Trophoblast cell (in vitro differentiated cells and primary cell): Measurements from ENCODE around the gene POM121C.
"Not testable (repeated sequence)": the region's sequence is repeated elsewhere in the genome, so short reads cannot be mapped to it uniquely, and the experiment has no call there.

Experiments used
- DNase-seq, 2 donors: peaks; one replicate each; pipeline ENCODE4 v3.0.0-alpha.2; 2016
- H2AFZ ChIP-seq: 2 replicates; pipeline ENCODE4 v1.6.1; 2013; ENCODE audit warnings: low read length, moderate library complexity, mild to moderate bottlenecking; ENCODE audit not compliant: insufficient read depth, poor library complexity
- H2AK5ac ChIP-seq: 2 replicates; pipeline ENCODE4 v1.6.1; 2013; ENCODE audit warnings: mild to moderate bottlenecking, low read length
- H2BK120ac ChIP-seq: 2 replicates; pipeline ENCODE4 v1.6.1; 2013; ENCODE audit warnings: low read length, mild to moderate bottlenecking, moderate library complexity; ENCODE audit not compliant: insufficient read depth, poor library complexity
- H2BK12ac ChIP-seq: 2 replicates; pipeline ENCODE4 v1.6.1; 2013; ENCODE audit warnings: mild to moderate bottlenecking, low read length, moderate library complexity
- H2BK5ac ChIP-seq: 2 replicates; pipeline ENCODE4 v1.6.1; 2013; ENCODE audit warnings: low read length, low read depth, moderate library complexity, mild to moderate bottlenecking; ENCODE audit not compliant: poor library complexity
- H3K14ac ChIP-seq: 2 replicates; pipeline ENCODE4 v1.6.1; 2013; ENCODE audit warnings: mild to moderate bottlenecking, low read length
- H3K18ac ChIP-seq: 2 replicates; pipeline ENCODE4 v1.6.1; 2013; ENCODE audit warnings: mild to moderate bottlenecking, low read length
- H3K23ac ChIP-seq: 2 replicates; pipeline ENCODE4 v1.6.1; 2013; ENCODE audit warnings: low read length
- H3K27ac ChIP-seq: 2 replicates; pipeline ENCODE4 v1.5.1; 2013; ENCODE audit warnings: low read depth, mild to moderate bottlenecking, inconsistent platforms, low read length, moderate library complexity
- H3K27me3 ChIP-seq: 2 replicates; pipeline ENCODE4 v1.6.1; 2013; ENCODE audit warnings: inconsistent platforms, mild to moderate bottlenecking, low read length, moderate library complexity; ENCODE audit not compliant: insufficient read depth
- H3K36me3 ChIP-seq, 2 experiments: 1 replicate in 1 of 2; 2 replicates in 1 of 2; pipeline ENCODE4 v1.6.1; 2013; ENCODE audit warnings: low read length in 2 of 2, mild to moderate bottlenecking in 2 of 2, moderate library complexity in 1 of 2; ENCODE audit not compliant: insufficient read depth in 2 of 2, control insufficient read depth in 1 of 2
- H3K4ac ChIP-seq: 2 replicates; pipeline ENCODE4 v1.6.1; 2013; ENCODE audit warnings: low read depth, mild to moderate bottlenecking, low read length, moderate library complexity
- H3K4me1 ChIP-seq, 2 experiments: 1 replicate in 1 of 2; 2 replicates in 1 of 2; pipeline ENCODE4 v1.6.1; 2013; ENCODE audit warnings: low read length in 2 of 2, mild to moderate bottlenecking in 2 of 2, moderate library complexity in 1 of 2; ENCODE audit not compliant: insufficient read depth in 2 of 2, control insufficient read depth in 1 of 2
- H3K4me2 ChIP-seq: 2 replicates; pipeline ENCODE4 v1.6.1; 2013; ENCODE audit warnings: inconsistent platforms, mild to moderate bottlenecking, low read length, moderate library complexity
- H3K4me3 ChIP-seq: 2 replicates; pipeline ENCODE4 v1.5.1; 2013; ENCODE audit warnings: mild to moderate bottlenecking, low read depth, low read length, inconsistent platforms
- H3K79me1 ChIP-seq: one replicate; pipeline ENCODE4 v1.6.1; 2013; ENCODE audit warnings: low read length
- H3K79me2 ChIP-seq: 2 replicates; pipeline ENCODE4 v1.6.1; 2013; ENCODE audit warnings: low read length, mild to moderate bottlenecking; ENCODE audit not compliant: control insufficient read depth, insufficient read depth, poor library complexity
- H3K9ac ChIP-seq: 2 replicates; pipeline ENCODE4 v1.6.1; 2013; ENCODE audit warnings: mild to moderate bottlenecking, low read length
- H3K9me3 ChIP-seq: 2 replicates; pipeline ENCODE4 v1.6.1; 2013; ENCODE audit warnings: low read depth, mild to moderate bottlenecking, control low read depth, inconsistent platforms, low read length; ENCODE audit not compliant: insufficient read depth
- H4K12ac ChIP-seq: 2 replicates; pipeline ENCODE4 v1.6.1; 2013; ENCODE audit warnings: low read depth, mild to moderate bottlenecking, low read length, moderate library complexity
- H4K8ac ChIP-seq: 2 replicates; pipeline ENCODE4 v1.6.1; 2013; ENCODE audit warnings: low read depth, mild to moderate bottlenecking, low read length, moderate library complexity
- H4K91ac ChIP-seq: one replicate; pipeline ENCODE4 v1.6.1; 2013; ENCODE audit warnings: low read depth, mild to moderate bottlenecking, low read length, moderate library complexity
- WGBS: extraction: QIAGEN DNeasy Blood & Tissue Kit; methylation state at CpG from one replicate; pipeline ENCODE4 v1.1.7; 2013; ENCODE audit warnings: missing lambda C conversion rate; ENCODE audit not compliant: insufficient read length, insufficient coverage; ENCODE audit errors: extremely low coverage; 5-methylcytosine and 5-hydroxymethylcytosine counted together

POM121C gene

DNA sequence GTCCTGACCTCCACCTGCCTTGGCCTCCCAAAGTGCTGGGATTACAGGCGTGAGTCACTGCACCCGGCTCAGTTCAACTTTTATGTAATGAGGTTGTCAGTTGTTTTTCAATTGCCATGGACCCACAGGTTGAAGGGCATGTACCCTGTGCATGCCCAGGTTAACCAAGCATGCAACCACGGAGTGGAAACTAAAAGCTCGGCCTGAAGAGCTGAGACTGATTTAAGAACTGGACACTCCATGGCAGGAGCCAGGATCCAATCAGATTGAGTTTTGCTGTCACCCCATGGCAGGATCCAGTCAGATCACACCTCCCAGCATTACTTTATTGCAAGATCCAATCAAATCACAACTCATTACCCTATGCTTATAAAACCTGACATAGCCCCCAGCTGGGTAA is 22.9 kb upstream of the POM121C start:
- H2AFZ ChIP-seq, H3K4me1 ChIP-seq, H2BK120ac ChIP-seq, H3K27ac ChIP-seq, H3K23ac ChIP-seq, H3K4ac ChIP-seq, H4K12ac ChIP-seq, H3K18ac ChIP-seq, H3K79me1 ChIP-seq, H2BK12ac ChIP-seq, H3K79me2 ChIP-seq, DNase-seq, H2BK5ac ChIP-seq, H3K36me3 ChIP-seq, H3K14ac ChIP-seq, H4K91ac ChIP-seq, H3K9me3 ChIP-seq, H4K8ac ChIP-seq, H3K27me3 ChIP-seq, H3K4me3 ChIP-seq, H2AK5ac ChIP-seq, H3K9ac ChIP-seq, H3K4me2 ChIP-seq: not testable (repeated sequence)
- no CpG with 5 or more reads among the region's 4 CpGs for WGBS

DNA sequence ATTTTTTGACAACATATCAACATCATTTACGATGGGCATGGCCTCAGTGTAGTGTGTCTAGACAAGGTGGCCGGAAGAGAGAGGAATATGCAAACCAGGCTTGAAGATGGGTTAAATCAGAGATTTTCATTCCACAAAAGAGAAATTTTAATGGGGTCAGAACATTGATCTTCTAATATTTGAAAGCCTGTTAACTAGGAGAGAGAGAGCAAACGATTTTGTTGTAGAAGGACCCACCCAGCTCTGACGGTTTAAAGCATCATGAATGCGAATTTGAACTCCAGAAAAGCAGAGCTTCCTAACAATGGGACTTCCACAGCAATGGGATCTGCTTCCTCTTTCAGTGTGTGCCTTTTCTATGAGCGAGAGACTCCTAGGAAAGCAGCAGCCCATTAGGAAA is 5.9 kb upstream of the POM121C start, which contains the start of gene SPDYE5:
Gene SPDYE5, plus strand, starts transcription at position 301 of the 400 bp plus-strand sequence. CDS start 1,728 bp downstream, outside the sequence.
- not testable (repeated sequence) for H3K14ac ChIP-seq

DNA sequence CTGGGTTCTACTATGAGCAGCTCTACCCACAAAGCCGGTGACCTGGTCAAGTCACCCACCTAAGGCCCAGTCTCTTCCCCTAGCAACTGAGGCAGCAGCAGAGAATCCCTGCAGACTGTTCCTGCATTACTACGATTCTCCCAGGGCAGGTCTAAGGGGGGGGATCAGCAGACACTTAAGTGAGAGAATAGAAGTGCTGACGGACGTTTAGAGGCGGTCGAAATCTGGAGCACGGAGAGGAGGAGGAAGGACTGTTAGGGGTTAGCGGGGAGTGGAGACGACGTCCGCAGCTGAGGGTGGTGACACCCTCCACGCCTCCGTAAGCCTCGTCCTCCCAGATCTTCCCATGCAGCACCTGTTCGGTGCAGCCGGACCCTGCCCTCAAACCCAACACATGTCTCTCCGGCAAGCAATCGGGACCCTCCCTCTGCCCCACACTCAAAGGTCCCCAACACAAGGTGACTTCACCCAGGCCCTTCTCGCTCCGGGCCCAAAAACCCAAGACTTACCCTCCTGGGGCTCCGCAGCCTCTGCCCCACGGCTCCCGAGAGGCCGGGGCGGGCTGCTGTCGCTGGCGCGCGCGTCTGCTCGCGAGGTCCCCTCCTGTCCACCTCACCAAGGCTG is 632 bp downstream of the POM121C start:
- H2AFZ ChIP-seq, H3K14ac ChIP-seq, H3K27me3 ChIP-seq, H3K18ac ChIP-seq, H2BK12ac ChIP-seq, H3K36me3 ChIP-seq, H2BK120ac ChIP-seq, H3K79me2 ChIP-seq, H3K4me1 ChIP-seq, H3K9me3 ChIP-seq, H4K91ac ChIP-seq, H3K79me1 ChIP-seq, DNase-seq, H2AK5ac ChIP-seq, H2BK5ac ChIP-seq, H3K23ac ChIP-seq, H4K12ac ChIP-seq, H4K8ac ChIP-seq, H3K27ac ChIP-seq: not testable (repeated sequence)
- H3K4me2 ChIP-seq = peak overlapping the region; percentile 69
- no CpG with 5 or more reads among the region's 32 CpGs for WGBS
- peak overlapping the region; percentile 64 for H3K4ac ChIP-seq
- peak overlapping the region; percentile 24 for H3K9ac ChIP-seq
- peak overlapping the region; percentile 81 for H3K4me3 ChIP-seq

More for the DNA sequence above, 5.9 kb upstream of the POM121C start, which contains the start of gene SPDYE5:
- not testable (repeated sequence) for H3K79me2 ChIP-seq, H2BK12ac ChIP-seq, H3K4me1 ChIP-seq, H3K9me3 ChIP-seq, H4K8ac ChIP-seq, H3K79me1 ChIP-seq, H3K18ac ChIP-seq, H4K12ac ChIP-seq, H3K4me2 ChIP-seq, H2BK5ac ChIP-seq, H3K23ac ChIP-seq, H3K27me3 ChIP-seq, H2BK120ac ChIP-seq, H2AK5ac ChIP-seq, DNase-seq, H3K36me3 ChIP-seq, H3K4me3 ChIP-seq, H3K4ac ChIP-seq, H3K9ac ChIP-seq, H2AFZ ChIP-seq, H3K27ac ChIP-seq, H4K91ac ChIP-seq
- WGBS = no CpG with 5 or more reads among the region's 6 CpGs

DNA sequence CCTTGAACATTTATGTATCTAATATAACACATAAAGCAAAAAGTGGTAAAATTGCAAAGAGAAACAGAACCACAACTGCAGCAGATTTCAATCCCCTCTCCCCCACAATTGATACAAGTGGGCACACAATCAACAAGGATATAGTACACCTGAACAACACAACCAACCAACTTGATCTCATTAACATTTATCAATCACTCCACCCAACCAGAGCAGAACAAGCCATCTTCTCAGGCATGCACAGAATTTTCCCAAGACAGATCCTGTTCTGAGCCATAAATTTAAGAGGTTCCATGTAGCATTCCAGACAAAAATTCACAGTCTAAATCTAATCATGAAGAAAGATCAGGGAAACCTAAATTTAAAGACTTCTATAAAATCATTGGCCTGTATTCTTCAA is 5.8 kb downstream of the POM121C start:
- H2BK5ac ChIP-seq, H3K27ac ChIP-seq, H2BK120ac ChIP-seq, H4K91ac ChIP-seq, H3K79me1 ChIP-seq, H3K9ac ChIP-seq, H3K18ac ChIP-seq, H2AFZ ChIP-seq, H3K79me2 ChIP-seq, H2BK12ac ChIP-seq, H3K14ac ChIP-seq, H3K4me2 ChIP-seq, H3K23ac ChIP-seq, H3K4ac ChIP-seq, H4K12ac ChIP-seq, H3K4me1 ChIP-seq, H3K36me3 ChIP-seq, H4K8ac ChIP-seq, H3K9me3 ChIP-seq, DNase-seq, H3K4me3 ChIP-seq, H3K27me3 ChIP-seq, H2AK5ac ChIP-seq: not testable (repeated sequence)
